SK-N-SH treated with all-trans-retinoic acid at 6 μM for 48 hours (cell line): ENCODE data around the gene COPS7A.

Source experiments
- ATAC-seq: fragments of 200-7000 bp; cut with Tn5 transposase; 3 replicates; pipeline ENCODE4 v1.9.1; 2020; ENCODE audit warnings: mild to moderate bottlenecking, moderate library complexity
- ARNTL ChIP-seq: fragments of 450-650 bp; formaldehyde crosslinking; IDR thresholded peaks from 2 replicates; pipeline ENCODE4 v1.5.0; 2020; ENCODE audit warnings: low read depth, mild to moderate bottlenecking, moderate library complexity, borderline replicate concordance
- BACH2 ChIP-seq: fragments of 250-450 bp; sonication (Bioruptor Pico); IDR thresholded peaks from 2 replicates; pipeline ENCODE4 v1.9.0; 2021; ENCODE audit warnings: mild to moderate bottlenecking, borderline replicate concordance
- CREB5 ChIP-seq: fragments of 250-450 bp; sonication (Bioruptor Pico); IDR thresholded peaks from 2 replicates; pipeline ENCODE4 v1.5.1; 2020; ENCODE audit warnings: low read depth, mild to moderate bottlenecking, moderate library complexity
- CSDC2 ChIP-seq: fragments of 250-450 bp; sonication (Bioruptor Pico); IDR thresholded peaks from 2 replicates; pipeline ENCODE4 v1.5.0; 2020; ENCODE audit warnings: mild to moderate bottlenecking, moderate library complexity
- CSRNP3 ChIP-seq: fragments of 250-450 bp; sonication (Bioruptor Pico); IDR thresholded peaks from 2 replicates; pipeline ENCODE4 v1.5.1; 2021; ENCODE audit warnings: mild to moderate bottlenecking, moderate library complexity
- ESRRG ChIP-seq: fragments of 250-450 bp; sonication (Bioruptor Pico); IDR thresholded peaks from 2 replicates; pipeline ENCODE4 v1.6.1; 2021; ENCODE audit warnings: mild to moderate bottlenecking
- GLIS3 ChIP-seq: fragments of 250-450 bp; sonication (Bioruptor Pico); IDR thresholded peaks from 2 replicates; pipeline ENCODE4 v1.5.0; 2020; ENCODE audit warnings: mild to moderate bottlenecking, moderate library complexity
- OSR1 ChIP-seq: fragments of 250-450 bp; sonication (Bioruptor Pico); IDR thresholded peaks from 2 replicates; pipeline ENCODE4 v1.8.0; 2022; ENCODE audit warnings: moderate library complexity, mild to moderate bottlenecking, inconsistent platforms
- POU6F1 ChIP-seq: fragments of 250-450 bp; sonication (Bioruptor Pico); IDR thresholded peaks from 2 replicates; pipeline ENCODE4 v1.8.0; 2021; ENCODE audit warnings: low read depth, mild to moderate bottlenecking, moderate library complexity, borderline replicate concordance
- PPARA ChIP-seq: fragments of 250-450 bp; sonication (Bioruptor Pico); IDR thresholded peaks from 2 replicates; pipeline ENCODE4 v1.5.0; 2020; ENCODE audit warnings: mild to moderate bottlenecking, borderline replicate concordance
- RARB ChIP-seq: fragments of 250-450 bp; sonication (Bioruptor Pico); IDR thresholded peaks from 2 replicates; pipeline ENCODE4 v1.8.0; 2021; ENCODE audit warnings: mild to moderate bottlenecking, moderate library complexity
- SNAI2 ChIP-seq: fragments of 250-450 bp; sonication (Bioruptor Pico); IDR thresholded peaks from 2 replicates; pipeline ENCODE4 v1.5.0; 2020; ENCODE audit warnings: mild to moderate bottlenecking, moderate library complexity
- TCF4 ChIP-seq: fragments of 250-450 bp; sonication (Bioruptor Pico); IDR thresholded peaks from 2 replicates; pipeline ENCODE4 v1.8.0; 2021; ENCODE audit warnings: mild to moderate bottlenecking, moderate library complexity, borderline replicate concordance
- TOX ChIP-seq: fragments of 250-450 bp; sonication (Bioruptor Pico); IDR thresholded peaks from 2 replicates; pipeline ENCODE4 v1.8.0; 2021; ENCODE audit warnings: mild to moderate bottlenecking, moderate library complexity, borderline replicate concordance
- TSHZ2 ChIP-seq: fragments of 250-450 bp; sonication (Bioruptor Pico); IDR thresholded peaks from 2 replicates; pipeline ENCODE4 v1.5.0; 2020; ENCODE audit warnings: mild to moderate bottlenecking, moderate library complexity
- ZC3H10 ChIP-seq: fragments of 250-450 bp; sonication (Bioruptor Pico); IDR thresholded peaks from 2 replicates; pipeline ENCODE4 v1.5.1; 2021; ENCODE audit warnings: mild to moderate bottlenecking, moderate library complexity
- ZFP3 ChIP-seq: fragments of 250-450 bp; sonication (Bioruptor Pico); IDR thresholded peaks from 2 replicates; pipeline ENCODE4 v1.5.0; 2020; ENCODE audit warnings: mild to moderate bottlenecking, moderate library complexity
- ZFP30 ChIP-seq: fragments of 450-650 bp; formaldehyde crosslinking; IDR thresholded peaks from 2 replicates; pipeline ENCODE4 v1.5.0; 2022; ENCODE audit warnings: mild to moderate bottlenecking, moderate library complexity
- ZNF565 ChIP-seq: fragments of 450-650 bp; formaldehyde crosslinking; conservative IDR thresholded peaks from 2 replicates; pipeline ENCODE4 v1.5.0; 2020; ENCODE audit warnings: low read depth, mild to moderate bottlenecking, moderate library complexity
- ZNF70 ChIP-seq: fragments of 450-650 bp; formaldehyde crosslinking; IDR thresholded peaks from 2 replicates; pipeline ENCODE4 v1.5.0; 2020; ENCODE audit warnings: mild to moderate bottlenecking, moderate library complexity
- ZNF8 ChIP-seq: fragments of 450-650 bp; formaldehyde crosslinking; IDR thresholded peaks from 2 replicates; pipeline ENCODE4 v1.5.0; 2020; ENCODE audit warnings: mild to moderate bottlenecking, moderate library complexity

COPS7A gene

GRCh38 chr12:6770094-6770493 lies 46.2 kb downstream of the COPS7A start:
- ATAC-seq = no peak
- no peak for TF ChIP-seq ARNTL (CRISPR knock-in tag)
- no peak for TF ChIP-seq CSDC2 (CRISPR knock-in tag)
- TF ChIP-seq ESRRG (CRISPR knock-in tag) = no peak
- TF ChIP-seq, all 23 proteins: peak for 0

GRCh38 chr12:6770600-6770999 lies 46.8 kb downstream of the COPS7A start:
- no peak for ATAC-seq
- TF ChIP-seq TCF4 (no peak), BACH2 (CRISPR knock-in tag) (no peak), ZFP3 (no peak), GLIS3 (CRISPR knock-in tag) (no peak), CSRNP3 (no peak), ZC3H10 (no peak), ESRRG (CRISPR knock-in tag) (no peak), ZNF70 (no peak), POU6F1 (CRISPR knock-in tag) (no peak), OSR1 (CRISPR knock-in tag) (no peak), CREB5 (no peak), ZNF8 (CRISPR knock-in tag) (no peak), ZNF565 (no peak), TOX (CRISPR knock-in tag) (no peak), RARB (CRISPR knock-in tag) (no peak), SNAI2 (CRISPR knock-in tag) (no peak), CSDC2 (CRISPR knock-in tag) (no peak), PPARA (CRISPR knock-in tag) (no peak)

- no peak for TF ChIP-seq ESRRG (CRISPR knock-in tag)
- TF ChIP-seq ZFP30 (CRISPR knock-in tag) = no peak
- no peak for TF ChIP-seq ZNF8 (CRISPR knock-in tag)
- TF ChIP-seq CREB5 = no peak
- no peak for TF ChIP-seq TSHZ2
- TF ChIP-seq ARNTL (CRISPR knock-in tag) = no peak
- no peak for TF ChIP-seq TCF4
- no peak for TF ChIP-seq GLIS3 (CRISPR knock-in tag)
- TF ChIP-seq CSDC2 (CRISPR knock-in tag) = no peak
- ATAC-seq = no peak
These were observed 47.2 kb downstream of the COPS7A start for GRCh38 chr12:6771091-6771495.
